T-helper 17 cell (primary cell): ENCODE measurements around the gene WWOX. TPM values are rescaled to one million over a fixed set of nuclear protein-coding genes. Genes with fewer than 3 reads are reported as not detected.

Experiments
- ATAC-seq: fragments of 150-1000 bp; cut with Tn5 transposase; 2 replicates; pipeline ENCODE4 v1.10.0; 2021; ENCODE audit warnings: mild to moderate bottlenecking, moderate library complexity
- DNase-seq, 3 donors: peaks; one replicate each; pipeline versions ENCODE4 v3.0.0 to v3.0.0-alpha.2; 2020 to 2021
- H3K9me3 ChIP-seq: one replicate; pipeline ENCODE4 v1.7.0; 2013; ENCODE audit warnings: low read length, mild to moderate bottlenecking; ENCODE audit not compliant: control insufficient read depth, poor library complexity, severe bottlenecking
- H3K27ac Mint-ChIP-seq: one replicate; pipeline ENCODE4 v1.8.0; 2022; ENCODE audit warnings: mild to moderate bottlenecking, moderate library complexity, mixed read lengths
- H3K27me3 Mint-ChIP-seq: one replicate; pipeline ENCODE4 v1.8.0; 2022; ENCODE audit warnings: mixed read lengths
- H3K36me3 Mint-ChIP-seq: one replicate; pipeline ENCODE4 v1.8.0; 2022; ENCODE audit warnings: low read depth, mixed read lengths
- H3K4me1 Mint-ChIP-seq: one replicate; pipeline ENCODE4 v1.8.0; 2022; ENCODE audit warnings: mild to moderate bottlenecking, mixed read lengths
- H3K4me3 Mint-ChIP-seq: one replicate; pipeline ENCODE4 v1.8.0; 2022; ENCODE audit warnings: mild to moderate bottlenecking, moderate library complexity, mixed read lengths
- total RNA-seq, 4 donors: library from RNA in 2 of 4; stranded (reverse) in 2 of 4; gene quantifications; one replicate each; pipeline ENCODE4 v1.2.3 and lab custom pipeline; 2022 to 2026

WWOX gene
- total RNA-seq, 2 donors from 2014 or later: 26.8 to 29.7 TPM

DNA sequence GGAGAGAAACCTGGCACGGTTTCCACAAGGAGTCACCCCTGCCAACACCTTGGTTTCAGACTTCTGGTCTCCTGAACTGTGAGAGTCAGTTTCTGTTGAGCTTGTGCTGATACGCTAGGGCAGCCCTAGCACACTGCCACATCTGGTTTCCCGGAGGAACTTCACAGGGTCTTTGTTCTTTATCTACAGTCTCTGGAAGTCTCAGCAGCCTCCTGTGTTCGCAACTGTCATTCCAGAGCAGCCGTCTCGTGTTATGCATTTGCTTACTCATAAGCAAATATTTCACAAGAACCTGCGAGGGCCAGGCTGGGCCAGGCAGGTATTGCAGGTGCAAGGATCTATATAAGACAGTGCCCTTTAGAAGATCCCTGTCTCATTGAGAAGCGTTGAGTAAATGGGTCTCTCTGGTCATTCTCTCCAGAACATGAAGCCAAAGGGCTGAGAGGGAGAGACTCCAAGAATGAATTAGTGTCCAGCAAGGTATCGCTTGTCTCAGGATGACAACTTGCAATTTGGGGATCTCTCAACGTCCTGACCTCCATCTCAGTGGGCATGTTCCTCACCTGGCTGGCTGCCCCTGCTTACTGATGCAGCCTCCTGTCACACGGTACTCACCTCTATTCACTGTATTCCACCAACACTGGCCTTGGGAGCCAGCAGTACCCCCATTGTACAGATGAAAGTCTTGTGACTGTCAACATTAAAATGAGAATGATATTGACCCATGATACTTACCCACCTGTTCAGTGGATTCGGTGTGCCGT, 141.2 kb downstream of the WWOX start:
- H3K4me3 Mint-ChIP-seq: no peak overlapping the region
- DNase-seq: no peak
- no peaks in the 10 kb centered on the region for H3K27me3 Mint-ChIP-seq
- peak overlapping the region; percentile 47 for H3K27ac Mint-ChIP-seq
- no peaks in the 10 kb centered on the region for H3K9me3 ChIP-seq
- no peak for ATAC-seq
- H3K36me3 Mint-ChIP-seq: peaks cover 7% of the 10 kb centered on the region
- H3K4me1 Mint-ChIP-seq: peaks cover 5% of the 10 kb centered on the region

DNA sequence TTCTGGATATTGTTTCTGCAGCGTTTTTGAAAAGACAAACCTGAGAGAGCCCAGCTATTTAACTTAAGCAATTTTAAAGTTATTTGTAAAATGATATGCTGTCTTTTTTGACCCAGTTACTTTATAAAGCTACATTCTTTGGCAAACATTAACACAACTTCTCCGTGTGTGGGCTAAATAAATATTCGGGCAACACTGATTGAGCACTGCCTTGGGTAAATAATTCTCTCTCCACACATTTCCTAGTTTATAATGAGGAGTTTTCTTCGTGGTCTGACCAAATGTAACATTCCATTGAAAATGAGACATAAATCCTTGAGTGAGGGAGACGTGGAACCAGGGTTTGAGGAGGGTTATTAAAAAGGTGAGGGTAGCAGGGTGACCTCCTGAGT, 142.8 kb downstream of the WWOX start:
- H3K9me3 ChIP-seq: no peaks in the 10 kb centered on the region
- Mint-ChIP-seq H3K4me3 (no peak overlapping the region), H3K27ac (no peak overlapping the region), H3K27me3 (no peaks in the 10 kb centered on the region), H3K4me1 (peaks cover 5% of the 10 kb centered on the region), H3K36me3 (peaks cover 7% of the 10 kb centered on the region)
- DNase-seq (no peak), ATAC-seq (no peak)

GRCh38 chr16:78244131-78244895, 144.9 kb downstream of the WWOX start:
- no peaks in the 10 kb centered on the region for H3K9me3 ChIP-seq
- no peak for ATAC-seq
- Mint-ChIP-seq H3K27me3 (no peaks in the 10 kb centered on the region), H3K4me1 (peaks cover 5% of the 10 kb centered on the region), H3K4me3 (no peak overlapping the region), H3K36me3 (peaks cover 7% of the 10 kb centered on the region), H3K27ac (no peak overlapping the region)
- DNase-seq: no peak

GRCh38 chr16:78246559-78246958, 147.1 kb downstream of the WWOX start:
- Mint-ChIP-seq H3K27me3 (no peaks in the 10 kb centered on the region), H3K27ac (no peak overlapping the region), H3K4me3 (no peak overlapping the region), H3K4me1 (peaks cover 5% of the 10 kb centered on the region), H3K36me3 (no peaks in the 10 kb centered on the region)
- H3K9me3 ChIP-seq: no peaks in the 10 kb centered on the region
- ATAC-seq (no peak), DNase-seq (no peak)

GRCh38 chr16:78249056-78249455, 149.6 kb downstream of the WWOX start:
- H3K27me3 Mint-ChIP-seq: no peaks in the 10 kb centered on the region
- no peak for DNase-seq

GRCh38 chr16:78249832-78250231, 150.4 kb downstream of the WWOX start:
- Mint-ChIP-seq H3K36me3 (peaks cover 2% of the 10 kb centered on the region), H3K4me3 (no peak overlapping the region), H3K27me3 (no peaks in the 10 kb centered on the region), H3K27ac (no peak overlapping the region), H3K4me1 (no peaks in the 10 kb centered on the region)
- ATAC-seq: no peak
- H3K9me3 ChIP-seq: no peaks in the 10 kb centered on the region
- no peak for DNase-seq

More at GRCh38 chr16:78249056-78249455, 149.6 kb downstream of the WWOX start:
- Mint-ChIP-seq H3K4me1 (no peaks in the 10 kb centered on the region), H3K4me3 (no peak overlapping the region), H3K27ac (no peak overlapping the region), H3K36me3 (peaks cover 2% of the 10 kb centered on the region)
- no peak for ATAC-seq
- no peaks in the 10 kb centered on the region for H3K9me3 ChIP-seq

GRCh38 chr16:78251115-78251514, 151.7 kb downstream of the WWOX start:
- Mint-ChIP-seq H3K36me3 (peaks cover 2% of the 10 kb centered on the region), H3K4me3 (no peak overlapping the region), H3K4me1 (no peaks in the 10 kb centered on the region), H3K27me3 (no peaks in the 10 kb centered on the region), H3K27ac (no peak overlapping the region)
- DNase-seq (no peak), ATAC-seq (no peak)
- no peaks in the 10 kb centered on the region for H3K9me3 ChIP-seq

- no peaks in the 10 kb centered on the region for H3K9me3 ChIP-seq
- DNase-seq: no peak
- no peak overlapping the region for H3K27ac Mint-ChIP-seq
- no peak overlapping the region for H3K4me3 Mint-ChIP-seq
- H3K36me3 Mint-ChIP-seq: peaks cover 2% of the 10 kb centered on the region
- ATAC-seq: no peak
- H3K27me3 Mint-ChIP-seq: no peaks in the 10 kb centered on the region
- H3K4me1 Mint-ChIP-seq: no peaks in the 10 kb centered on the region
Observed at GRCh38 chr16:78252757-78253156, 153.3 kb downstream of the WWOX start.

GRCh38 chr16:78254841-78255240, 155.4 kb downstream of the WWOX start:
- Mint-ChIP-seq H3K27ac (no peak overlapping the region), H3K4me3 (no peak overlapping the region), H3K4me1 (no peaks in the 10 kb centered on the region), H3K36me3 (peaks cover 2% of the 10 kb centered on the region), H3K27me3 (no peaks in the 10 kb centered on the region)
- no peaks in the 10 kb centered on the region for H3K9me3 ChIP-seq
- ATAC-seq (no peak), DNase-seq (no peak)

DNA sequence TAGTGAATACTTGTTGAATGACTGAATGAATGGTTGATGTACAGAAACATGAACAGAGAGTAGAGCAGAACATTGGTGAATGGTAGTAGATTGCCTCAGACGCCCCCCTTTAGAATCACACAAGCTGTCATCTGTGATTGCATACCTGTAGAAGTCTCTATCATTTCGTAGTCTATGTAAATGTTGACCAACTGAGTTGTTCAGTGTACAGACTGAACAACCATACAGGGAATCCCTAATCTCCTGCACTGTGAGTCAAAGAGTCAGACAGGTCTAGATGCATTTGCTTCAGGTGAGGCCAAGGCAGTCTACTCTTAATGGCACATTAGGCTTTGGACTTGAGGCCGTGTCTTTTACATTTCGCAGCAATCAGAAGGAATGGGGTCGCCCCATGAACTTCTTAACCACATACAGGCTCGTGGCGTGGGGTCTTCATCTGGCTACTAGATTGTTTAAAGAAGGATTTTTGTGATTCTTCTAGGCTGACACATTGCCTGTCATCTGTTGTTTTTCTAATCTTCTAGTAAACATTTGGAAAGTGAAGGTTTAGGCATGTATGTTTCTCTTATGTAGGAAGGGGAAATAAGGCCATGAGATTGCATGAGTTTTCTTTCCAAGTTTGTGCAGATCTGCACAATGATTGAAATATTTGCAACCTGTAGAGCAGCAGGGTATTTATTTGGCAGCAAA, 157.4 kb downstream of the WWOX start:
- peaks cover 2% of the 10 kb centered on the region for H3K36me3 Mint-ChIP-seq
- no peak overlapping the region for H3K27ac Mint-ChIP-seq
- ATAC-seq (no peak), DNase-seq (no peak)
- H3K27me3 Mint-ChIP-seq: no peaks in the 10 kb centered on the region
- no peaks in the 10 kb centered on the region for H3K4me1 Mint-ChIP-seq
- no peak overlapping the region for H3K4me3 Mint-ChIP-seq
- H3K9me3 ChIP-seq: no peaks in the 10 kb centered on the region

GRCh38 chr16:78257376-78257728, 157.9 kb downstream of the WWOX start:
- Mint-ChIP-seq H3K4me3 (no peak overlapping the region), H3K36me3 (no peaks in the 10 kb centered on the region), H3K27ac (no peak overlapping the region), H3K27me3 (no peaks in the 10 kb centered on the region), H3K4me1 (no peaks in the 10 kb centered on the region)
- no peak for ATAC-seq
- H3K9me3 ChIP-seq: no peaks in the 10 kb centered on the region
- DNase-seq: no peak

- H3K4me3 Mint-ChIP-seq: no peak overlapping the region
- peaks cover 2% of the 10 kb centered on the region for H3K36me3 Mint-ChIP-seq
- no peaks in the 10 kb centered on the region for H3K4me1 Mint-ChIP-seq
- no peaks in the 10 kb centered on the region for H3K9me3 ChIP-seq
- DNase-seq (no peak), ATAC-seq (no peak)
- no peak overlapping the region for H3K27ac Mint-ChIP-seq
- H3K27me3 Mint-ChIP-seq: no peaks in the 10 kb centered on the region
Observed at GRCh38 chr16:78258375-78259065, 159.1 kb downstream of the WWOX start.

- no peaks in the 10 kb centered on the region for H3K9me3 ChIP-seq
- Mint-ChIP-seq H3K27ac (no peak overlapping the region), H3K27me3 (no peaks in the 10 kb centered on the region), H3K4me3 (no peak overlapping the region), H3K36me3 (peaks cover 2% of the 10 kb centered on the region), H3K4me1 (no peaks in the 10 kb centered on the region)
- ATAC-seq (no peak), DNase-seq (no peak)
Observed at GRCh38 chr16:78259873-78260272, 160.4 kb downstream of the WWOX start.
